ENCODE measurements around the gene DOCK8. TPM values are rescaled to one million over a fixed set of nuclear protein-coding genes. Genes with fewer than 3 reads are reported as not detected.
A peak's percentile ranks its signal among the peaks of the same experiment; 100 is the strongest.
"Not testable (repeated sequence)": the region's sequence is repeated elsewhere in the genome, so short reads cannot be mapped to it uniquely, and the experiment has no call there.

The DOCK8 gene
- total RNA-seq (2014; rRNA removed; shearing (Covaris generic); ENCODE audit: low replicate concordance), result 36.5 and 39.1 TPM in 2 replicates

DNA sequence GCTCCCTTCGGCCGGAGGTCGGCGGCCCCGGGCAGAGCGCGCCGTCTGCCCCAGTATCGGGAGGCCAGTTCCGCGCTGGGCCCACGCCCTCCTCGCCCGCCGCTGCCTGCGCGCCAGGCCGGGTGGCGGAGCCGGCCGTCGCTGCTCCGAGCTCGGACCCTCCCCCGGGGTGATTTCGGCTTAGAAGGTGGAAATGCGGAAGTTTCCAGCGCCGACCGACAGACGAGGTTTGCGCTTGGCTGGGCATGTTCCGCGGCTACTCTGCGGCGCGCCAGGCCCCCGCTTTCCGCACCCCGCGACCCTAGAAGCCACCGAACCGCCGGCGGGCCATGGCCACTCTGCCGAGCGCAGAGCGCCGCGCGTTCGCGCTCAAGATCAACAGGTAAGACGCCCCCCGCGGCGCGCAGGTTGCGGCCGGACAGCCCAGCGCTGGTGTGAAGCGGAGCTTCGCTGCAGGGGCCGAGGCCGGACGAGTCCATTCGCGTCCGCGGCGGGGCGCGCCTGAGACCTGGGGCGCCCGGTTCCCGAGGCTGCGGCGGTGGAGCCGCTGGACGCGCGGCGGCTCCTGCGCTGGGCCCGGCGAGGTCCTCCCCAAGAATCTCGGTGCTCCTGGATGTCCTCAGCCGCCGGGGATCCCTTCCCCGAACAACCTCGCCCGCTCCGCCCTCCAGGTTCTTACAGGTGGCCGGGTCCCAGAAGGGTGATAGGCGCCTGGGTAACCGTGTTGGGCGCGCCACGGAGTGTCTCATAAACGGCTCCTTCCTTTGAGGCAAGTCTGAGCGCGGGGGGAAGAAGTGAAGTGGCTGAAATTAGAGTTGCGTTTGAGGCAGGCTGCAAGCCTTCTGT lies at the start of gene DOCK8:
Gene DOCK8 (plus strand): TSS at position 218 of the 846 bp plus-strand sequence. CDS start 112 bp downstream, at position 330.
- peak within 1 kb of the TSS; percentile 97 for H2AFZ ChIP-seq (ENCODE audit: low read length)
- H3K27ac ChIP-seq (ENCODE audit: low read length), result no peak within 1 kb of the TSS
- H3K36me3 ChIP-seq (ENCODE audit: insufficient read depth, low read length), result no peaks in the 10 kb centered on the region
- peaks cover 18% of the 10 kb centered on the region for H3K4me1 ChIP-seq (ENCODE audit: low read length)
- H3K9me3 ChIP-seq (ENCODE audit: low read length), result no peaks in the 10 kb centered on the region
- no peaks in the 10 kb centered on the region for H4K20me1 ChIP-seq (ENCODE audit: insufficient read depth, low read depth, low read length)
- H3K79me2 ChIP-seq (ENCODE audit: low read length), result no peaks in the 10 kb centered on the region
- H3K4me2 ChIP-seq (ENCODE audit: low read depth, low read length, poor library complexity, severe bottlenecking), result peak within 1 kb of the TSS; percentile 89
- H3K9ac ChIP-seq (ENCODE audit: low read length), result peak within 1 kb of the TSS; percentile 73
- H3K27me3 ChIP-seq (ENCODE audit: low read length), result 0 out of 2 replicates have a peak, but pooled peaks cover 3% of the 10 kb centered on the region
- peak; percentile 92 for DNase-seq
- no peaks in the 10 kb centered on the region for H3K9me2 ChIP-seq (replicated peaks; ENCODE audit: insufficient read depth, low read length)
- peak within 1 kb of the TSS; percentile 74 for H3K4me3 ChIP-seq (ENCODE audit: low read length)

DNA sequence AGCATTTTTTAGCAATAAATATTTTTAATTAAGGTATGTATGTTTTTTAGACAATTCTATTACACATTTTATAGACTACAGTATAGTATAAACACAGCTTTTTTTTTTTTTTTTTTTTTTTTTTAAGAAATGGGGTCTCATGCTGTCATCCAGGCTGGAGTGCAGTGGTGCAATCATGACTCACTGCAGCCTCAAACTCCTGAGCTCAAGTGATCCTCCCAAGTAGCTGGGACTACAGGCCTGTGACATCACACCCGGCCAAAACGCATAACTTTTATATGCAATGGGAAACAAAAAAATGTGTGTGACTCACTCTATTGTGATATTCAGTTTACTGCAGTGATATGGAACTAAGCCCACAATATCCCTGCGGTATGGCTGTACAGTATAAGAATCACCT lies 44.9 kb upstream of the DOCK8 start:
- H3K9ac ChIP-seq (ENCODE audit: low read length); H3K4me3 ChIP-seq (ENCODE audit: low read length); H3K27ac ChIP-seq (ENCODE audit: low read length); DNase-seq; H3K9me3 ChIP-seq (ENCODE audit: low read length); H3K36me3 ChIP-seq (ENCODE audit: insufficient read depth, low read length); H3K9me2 ChIP-seq (replicated peaks; ENCODE audit: insufficient read depth, low read length); H3K79me2 ChIP-seq (ENCODE audit: low read length); H4K20me1 ChIP-seq (ENCODE audit: insufficient read depth, low read depth, low read length); H3K4me2 ChIP-seq (ENCODE audit: low read depth, low read length, poor library complexity, severe bottlenecking); H2AFZ ChIP-seq (ENCODE audit: low read length); H3K27me3 ChIP-seq (ENCODE audit: low read length); H3K4me1 ChIP-seq (ENCODE audit: low read length): not testable (repeated sequence)

DNA sequence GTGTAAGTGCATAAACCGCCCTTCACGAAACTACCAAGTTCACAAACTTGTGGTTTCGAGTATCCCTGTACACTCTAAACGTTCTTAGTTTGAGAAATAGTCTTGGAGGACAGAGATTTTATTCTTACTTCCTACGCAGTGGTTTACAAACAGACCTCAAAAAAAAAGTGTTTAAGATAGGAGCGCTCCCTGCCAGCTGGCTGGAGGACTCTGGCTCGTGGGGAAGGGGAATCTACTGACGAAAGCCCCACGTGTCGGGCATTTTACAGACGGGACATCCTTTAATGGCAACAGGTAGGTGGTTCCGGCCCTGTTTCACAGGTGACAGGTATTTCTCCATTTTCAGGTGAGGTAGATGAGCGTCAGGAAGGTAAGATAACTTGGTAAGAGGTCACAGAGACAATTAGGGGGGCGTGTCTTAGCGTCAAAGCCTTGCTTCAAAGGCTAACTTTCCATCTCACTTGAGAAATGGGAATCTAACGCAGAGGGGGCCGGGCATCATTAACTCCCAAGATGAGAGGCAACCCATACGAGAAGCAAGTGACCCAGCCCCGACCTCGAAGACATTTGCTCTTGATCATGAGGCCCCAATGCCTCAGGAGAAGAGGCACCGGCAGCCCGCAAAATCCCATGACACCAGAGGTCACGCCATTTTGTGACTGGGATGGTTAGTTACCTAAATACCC lies 36.4 kb upstream of the DOCK8 start:
- H3K36me3 ChIP-seq (ENCODE audit: insufficient read depth, low read length); H4K20me1 ChIP-seq (ENCODE audit: insufficient read depth, low read depth, low read length); H3K27me3 ChIP-seq (ENCODE audit: low read length); H2AFZ ChIP-seq (ENCODE audit: low read length); H3K9me2 ChIP-seq (replicated peaks; ENCODE audit: insufficient read depth, low read length); H3K4me1 ChIP-seq (ENCODE audit: low read length); DNase-seq; H3K9me3 ChIP-seq (ENCODE audit: low read length); H3K79me2 ChIP-seq (ENCODE audit: low read length); H3K27ac ChIP-seq (ENCODE audit: low read length): not testable (repeated sequence)
- Histone ChIP-seq H3K9ac (ENCODE audit: low read length) (peak overlapping the region; percentile 60), H3K4me3 (ENCODE audit: low read length) (peak overlapping the region; percentile 63), H3K4me2 (ENCODE audit: low read depth, low read length, poor library complexity, severe bottlenecking) (peak overlapping the region; percentile 50)

- peak within 1 kb of the TSS; percentile 63 for H3K4me3 ChIP-seq (ENCODE audit: low read length)
- not testable (repeated sequence) for H3K36me3 ChIP-seq (ENCODE audit: insufficient read depth, low read length); H3K4me1 ChIP-seq (ENCODE audit: low read length); H3K79me2 ChIP-seq (ENCODE audit: low read length); H3K9me3 ChIP-seq (ENCODE audit: low read length); H3K27ac ChIP-seq (ENCODE audit: low read length); H2AFZ ChIP-seq (ENCODE audit: low read length); H3K27me3 ChIP-seq (ENCODE audit: low read length); H3K9me2 ChIP-seq (replicated peaks; ENCODE audit: insufficient read depth, low read length); H4K20me1 ChIP-seq (ENCODE audit: insufficient read depth, low read depth, low read length)
- peak within 1 kb of the TSS; percentile 55 for H3K4me2 ChIP-seq (ENCODE audit: low read depth, low read length, poor library complexity, severe bottlenecking)
- H3K9ac ChIP-seq (ENCODE audit: low read length), result peak within 1 kb of the TSS; percentile 60
- peak; percentile 94 for DNase-seq
Observed at GRCh38 chr9:178970-179383, 35.7 kb upstream of the DOCK8 start, which contains the start of gene ZNG1A. Gene ZNG1A, minus strand, starts transcription at chr9:179056. Its CDS starts 87 bp downstream, at chr9:178969.

- not testable (repeated sequence) for H3K36me3 ChIP-seq (ENCODE audit: insufficient read depth, low read length); H3K9me3 ChIP-seq (ENCODE audit: low read length); H3K4me1 ChIP-seq (ENCODE audit: low read length); H3K9me2 ChIP-seq (replicated peaks; ENCODE audit: insufficient read depth, low read length); H4K20me1 ChIP-seq (ENCODE audit: insufficient read depth, low read depth, low read length); H2AFZ ChIP-seq (ENCODE audit: low read length); H3K9ac ChIP-seq (ENCODE audit: low read length); H3K27ac ChIP-seq (ENCODE audit: low read length); H3K4me2 ChIP-seq (ENCODE audit: low read depth, low read length, poor library complexity, severe bottlenecking); H3K27me3 ChIP-seq (ENCODE audit: low read length); DNase-seq; H3K79me2 ChIP-seq (ENCODE audit: low read length); H3K4me3 ChIP-seq (ENCODE audit: low read length)
Observed at GRCh38 chr9:199601-200000, 15.1 kb upstream of the DOCK8 start.

DNA sequence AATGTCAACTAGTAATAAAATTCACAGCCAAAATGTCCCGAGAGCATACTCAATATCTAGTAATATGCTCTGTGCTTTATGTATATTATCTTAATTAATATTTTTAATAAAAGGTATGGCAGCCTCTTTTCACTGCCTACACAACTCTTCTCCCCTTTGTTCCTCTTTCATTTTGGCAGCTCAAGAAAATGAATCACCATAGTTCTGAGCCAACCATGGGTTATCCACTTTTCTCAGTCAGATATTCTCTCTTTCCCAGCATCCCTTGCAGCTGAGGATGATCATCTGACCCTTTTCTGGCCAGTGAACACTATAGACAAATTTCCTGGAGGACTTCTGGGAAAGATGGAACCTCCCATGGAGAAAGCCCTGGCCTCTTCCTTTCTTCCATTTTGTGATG lies 8.2 kb upstream of the DOCK8 start:
- Histone ChIP-seq H3K9me3 (ENCODE audit: low read length) (no peaks in the 10 kb centered on the region), H3K27ac (ENCODE audit: low read length) (no peak overlapping the region), H2AFZ (ENCODE audit: low read length) (no peak overlapping the region), H3K9ac (ENCODE audit: low read length) (no peak overlapping the region), H3K4me1 (ENCODE audit: low read length) (no peaks in the 10 kb centered on the region), H3K4me2 (ENCODE audit: low read depth, low read length, poor library complexity, severe bottlenecking) (no peak overlapping the region), H3K27me3 (ENCODE audit: low read length) (no peaks in the 10 kb centered on the region), H3K36me3 (ENCODE audit: insufficient read depth, low read length) (no peaks in the 10 kb centered on the region), H3K9me2 (replicated peaks; ENCODE audit: insufficient read depth, low read length) (no peaks in the 10 kb centered on the region), H3K4me3 (ENCODE audit: low read length) (no peak overlapping the region), H3K79me2 (ENCODE audit: low read length) (no peaks in the 10 kb centered on the region), H4K20me1 (ENCODE audit: insufficient read depth, low read depth, low read length) (no peaks in the 10 kb centered on the region)
- DNase-seq, result no peak

DNA sequence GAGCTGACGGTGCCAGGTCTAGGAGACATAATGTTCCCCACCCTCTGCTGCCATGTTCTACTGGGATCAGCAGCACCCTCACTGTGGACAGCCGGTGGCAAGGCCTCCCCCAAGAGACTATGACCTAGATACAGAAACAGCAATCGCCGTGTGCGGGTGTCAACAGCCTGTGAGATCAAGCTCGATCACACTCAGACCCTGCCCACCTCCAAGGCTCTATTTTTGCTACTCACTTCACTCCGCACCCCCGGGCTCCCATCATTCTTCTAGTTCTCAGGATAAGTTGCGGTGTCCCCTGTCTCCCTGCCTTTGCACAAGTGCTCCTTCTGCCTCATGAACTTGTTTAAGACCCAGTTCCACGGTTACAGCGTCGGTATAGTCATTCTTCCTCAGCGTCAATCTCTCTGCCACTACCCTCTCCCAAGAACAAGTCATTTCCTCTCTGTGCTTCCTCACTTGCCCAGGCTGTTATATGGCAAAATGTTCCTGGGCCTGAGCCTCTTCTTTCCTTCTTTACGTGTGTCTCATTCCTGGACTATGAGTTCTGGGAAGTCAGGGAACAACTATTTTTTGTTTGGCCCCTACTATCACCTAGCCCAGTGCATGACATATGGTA lies 5.4 kb upstream of the DOCK8 start:
- Histone ChIP-seq H3K79me2 (ENCODE audit: low read length) (no peaks in the 10 kb centered on the region), H3K27me3 (ENCODE audit: low read length) (no peaks in the 10 kb centered on the region), H3K9me3 (ENCODE audit: low read length) (no peaks in the 10 kb centered on the region), H3K27ac (ENCODE audit: low read length) (no peak overlapping the region), H2AFZ (ENCODE audit: low read length) (no peak overlapping the region), H3K9ac (ENCODE audit: low read length) (no peak overlapping the region), H3K36me3 (ENCODE audit: insufficient read depth, low read length) (no peaks in the 10 kb centered on the region), H3K4me3 (ENCODE audit: low read length) (no peak overlapping the region), H3K4me1 (ENCODE audit: low read length) (peaks cover 2% of the 10 kb centered on the region), H4K20me1 (ENCODE audit: insufficient read depth, low read depth, low read length) (no peaks in the 10 kb centered on the region), H3K9me2 (replicated peaks; ENCODE audit: insufficient read depth, low read length) (no peaks in the 10 kb centered on the region), H3K4me2 (ENCODE audit: low read depth, low read length, poor library complexity, severe bottlenecking) (no peak overlapping the region)
- DNase-seq, result no peak

DNA sequence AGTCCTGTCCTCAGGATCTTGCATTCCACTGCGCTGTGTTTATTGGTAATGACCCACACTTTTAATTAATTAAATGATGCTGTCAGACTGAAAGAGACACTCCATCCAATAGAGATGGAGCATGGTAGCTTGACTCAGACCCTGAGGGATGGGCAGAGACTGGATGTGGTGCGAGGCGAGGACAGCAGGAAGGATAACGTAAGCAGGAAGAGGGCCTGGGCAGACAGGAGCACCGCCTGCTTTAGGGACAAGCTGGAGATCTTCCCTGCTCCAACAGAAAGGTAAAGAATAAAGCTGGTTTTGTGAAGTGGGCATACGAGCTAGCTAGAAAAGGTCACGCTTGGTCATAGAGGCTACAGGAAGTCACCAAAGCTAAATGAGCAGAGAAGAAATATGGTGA lies 3.6 kb upstream of the DOCK8 start:
- H3K27me3 ChIP-seq (ENCODE audit: low read length), result 0 out of 2 replicates have a peak, but pooled peaks cover 3% of the 10 kb centered on the region
- no peaks in the 10 kb centered on the region for H3K79me2 ChIP-seq (ENCODE audit: low read length)
- no peak overlapping the region for H2AFZ ChIP-seq (ENCODE audit: low read length)
- no peak overlapping the region for H3K4me2 ChIP-seq (ENCODE audit: low read depth, low read length, poor library complexity, severe bottlenecking)
- H3K4me3 ChIP-seq (ENCODE audit: low read length), result no peak overlapping the region
- H3K4me1 ChIP-seq (ENCODE audit: low read length), result peaks cover 18% of the 10 kb centered on the region
- H3K9me3 ChIP-seq (ENCODE audit: low read length), result no peaks in the 10 kb centered on the region
- H3K36me3 ChIP-seq (ENCODE audit: insufficient read depth, low read length), result no peaks in the 10 kb centered on the region
- no peaks in the 10 kb centered on the region for H4K20me1 ChIP-seq (ENCODE audit: insufficient read depth, low read depth, low read length)
- no peak overlapping the region for H3K27ac ChIP-seq (ENCODE audit: low read length)
- no peak overlapping the region for H3K9ac ChIP-seq (ENCODE audit: low read length)
- DNase-seq, result no peak
- H3K9me2 ChIP-seq (replicated peaks; ENCODE audit: insufficient read depth, low read length), result no peaks in the 10 kb centered on the region

All from Karpas-422 (cell line).